Tibial artery (tissue), 4 donors: Measurements from ENCODE around the gene BEST4.

ENCODE experiments used
- DNase-seq, 2 donors: peaks; one replicate each; pipeline ENCODE4 v3.0.0-alpha.2; 2019
- H3K27ac ChIP-seq, 2 donors: fragments of 200-600 bp; sonication (generic) in 1 of 2; 1 replicate in 1 of 2; 2 replicates in 1 of 2; pipeline ENCODE4 v1.5.1; 2018 to 2019; ENCODE audit warnings: mild to moderate bottlenecking in 1 of 2
- H3K27me3 ChIP-seq, 2 donors: fragments of 200-600 bp; sonication (generic) in 1 of 2; one replicate each; pipeline versions ENCODE4 v1.5.1 to v1.6.0; 2016 to 2019
- H3K36me3 ChIP-seq, 3 donors: fragments of 200-600 bp; sonication (generic) in 2 of 3; one replicate each; pipeline ENCODE4 v1.5.1; 2016 to 2019; ENCODE audit warnings: mild to moderate bottlenecking in 2 of 3
- H3K4me1 ChIP-seq, 4 donors: fragments of 200-600 bp; sonication (generic) in 2 of 4; 1 replicate in 3 of 4; 2 replicates in 1 of 4; pipeline ENCODE4 v1.5.1; 2016 to 2019
- H3K4me3 ChIP-seq, 2 donors: fragments of 200-600 bp; sonication (generic) in 1 of 2; 1 replicate in 1 of 2; 2 replicates in 1 of 2; pipeline ENCODE4 v1.5.1; 2018 to 2019; ENCODE audit warnings: mild to moderate bottlenecking in 2 of 2
- H3K9me3 ChIP-seq, 3 donors: fragments of 200-600 bp; sonication (generic) in 1 of 3; one replicate each; pipeline ENCODE4 v1.5.1; 2016 to 2019
- CTCF ChIP-seq, 2 experiments: fragments of 200-600 bp in 1 of 2; fragments of 450-650 bp in 1 of 2; IDR thresholded peaks; one replicate each; pipeline ENCODE4 v1.5.1; 2017 to 2019; ENCODE audit warnings: antibody characterized with exemption in 2 of 2, mild to moderate bottlenecking in 1 of 2, moderate library complexity in 1 of 2
- intact Hi-C: fragments of 100-400 bp; cut with DNase I; formaldehyde crosslinking; loops from one replicate; pipeline ENCODE4 v1.15.0; 2023; ENCODE audit warnings: low total_unique reads

BEST4 gene

GRCh38 chr1:44760876-44761275, 27.1 kb downstream of the BEST4 start:
- Histone ChIP-seq H3K9me3 (no peaks in the 10 kb centered on the region), H3K4me1 (no peaks in the 10 kb centered on the region), H3K27ac (no peak overlapping the region), H3K27me3 (no peaks in the 10 kb centered on the region), H3K36me3 (peaks cover 0 to 18% (median 0%) of the 10 kb centered on the region in 3 donors), H3K4me3 (no peak overlapping the region)
- intact Hi-C loops, result no loop called here
- TF ChIP-seq CTCF (IDR thresholded peaks at IDR 0.05), result no peak
- DNase-seq, result no peak

GRCh38 chr1:44759077-44759476, 28.9 kb downstream of the BEST4 start:
- Histone ChIP-seq H3K36me3 (peaks cover 0 to 18% (median 0%) of the 10 kb centered on the region in 3 donors), H3K4me3 (no peak overlapping the region), H3K4me1 (no peaks in the 10 kb centered on the region), H3K9me3 (no peaks in the 10 kb centered on the region), H3K27me3 (no peaks in the 10 kb centered on the region), H3K27ac (no peak overlapping the region)
- no peak for DNase-seq
- intact Hi-C loops, result no loop called here
- TF ChIP-seq CTCF (IDR thresholded peaks at IDR 0.05), result no peak

GRCh38 chr1:44757420-44757819, 30.6 kb downstream of the BEST4 start:
- Histone ChIP-seq H3K27ac (no peak overlapping the region), H3K36me3 (peaks cover 0 to 20% (median 0%) of the 10 kb centered on the region in 3 donors)
- intact Hi-C loops, result no loop called here

GRCh38 chr1:44747878-44748277, 40.1 kb downstream of the BEST4 start:
- H3K27me3 ChIP-seq, result no peaks in the 10 kb centered on the region
- no peak for DNase-seq
- intact Hi-C loops, result no loop called here
- H3K9me3 ChIP-seq, result no peaks in the 10 kb centered on the region
- TF ChIP-seq CTCF (IDR thresholded peaks at IDR 0.05), result no peak
- H3K4me3 ChIP-seq, result no peak overlapping the region
- H3K27ac ChIP-seq, result no peak overlapping the region
- no peaks in the 10 kb centered on the region for H3K4me1 ChIP-seq
- peaks cover 0 to 4% (median 0%) of the 10 kb centered on the region in 3 donors for H3K36me3 ChIP-seq

More at GRCh38 chr1:44757420-44757819, 30.6 kb downstream of the BEST4 start:
- H3K4me3 ChIP-seq, result no peak overlapping the region
- H3K4me1 ChIP-seq, result no peaks in the 10 kb centered on the region
- DNase-seq, result no peak
- H3K27me3 ChIP-seq, result no peaks in the 10 kb centered on the region
- H3K9me3 ChIP-seq, result no peaks in the 10 kb centered on the region
- no peak for TF ChIP-seq CTCF (IDR thresholded peaks at IDR 0.05)

- intact Hi-C loops, result no loop called here
- Histone ChIP-seq H3K27ac (no peak overlapping the region), H3K4me3 (no peak overlapping the region)
Observed at GRCh38 chr1:44743211-44743610, 44.8 kb downstream of the BEST4 start.

More at GRCh38 chr1:44743211-44743610, 44.8 kb downstream of the BEST4 start:
- Histone ChIP-seq H3K9me3 (no peaks in the 10 kb centered on the region), H3K27me3 (no peaks in the 10 kb centered on the region), H3K4me1 (peaks cover 0 to 12% (median 6%) of the 10 kb centered on the region in 4 donors), H3K36me3 (no peaks in the 10 kb centered on the region)
- DNase-seq, result no peak
- no peak for TF ChIP-seq CTCF (IDR thresholded peaks at IDR 0.05)
